Glomerular endothelial cell (primary cell): ENCODE results near the gene PRRT1. TPM values are rescaled to one million over a fixed set of nuclear protein-coding genes. Genes with fewer than 3 reads are reported as not detected.

ENCODE experiments used
- DNase-seq: peaks from one replicate; pipeline ENCODE4 v3.0.0-alpha.2; 2011; ENCODE audit warnings: low read depth, low spot score; ENCODE audit errors: extremely low read depth
- total RNA-seq: library from RNA; depleted of rRNA; stranded (reverse); fragments of >200 nt; gene quantifications from 2 replicates; pipeline ENCODE4 v1.2.3, GENCODE V29; 2015

Gene PRRT1
- total RNA-seq, 1 donor from 2014 or later, result 0.70 TPM

- DNase-seq, result peak; percentile 92
Observed at GRCh38 chr6:32127717-32128592, 23.8 kb downstream of the PRRT1 start, which contains the start of gene ATF6B. ATF6B (minus strand) TSS chr6:32128246; CDS start chr6:32128207, 39 bp downstream.

DNA sequence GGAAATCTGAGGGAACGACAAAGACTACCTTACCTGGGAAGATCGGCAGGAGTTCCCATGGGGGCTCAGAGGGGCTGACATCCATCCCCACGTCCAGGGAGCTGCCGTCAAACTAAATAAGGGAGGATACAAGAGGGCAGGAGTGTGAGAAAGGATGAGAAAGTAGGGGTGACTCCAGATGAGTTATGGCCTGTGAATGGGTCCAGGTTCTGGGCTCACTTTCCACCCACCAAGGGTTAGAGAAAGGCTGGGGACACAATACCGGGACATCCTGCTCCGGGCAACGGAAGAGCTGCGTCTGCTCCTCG is 24.4 kb downstream of the PRRT1 start:
- DNase-seq, result no peak

- DNase-seq, result no peak
Observed at GRCh38 chr6:32126880-32127279, 24.9 kb downstream of the PRRT1 start.

DNA sequence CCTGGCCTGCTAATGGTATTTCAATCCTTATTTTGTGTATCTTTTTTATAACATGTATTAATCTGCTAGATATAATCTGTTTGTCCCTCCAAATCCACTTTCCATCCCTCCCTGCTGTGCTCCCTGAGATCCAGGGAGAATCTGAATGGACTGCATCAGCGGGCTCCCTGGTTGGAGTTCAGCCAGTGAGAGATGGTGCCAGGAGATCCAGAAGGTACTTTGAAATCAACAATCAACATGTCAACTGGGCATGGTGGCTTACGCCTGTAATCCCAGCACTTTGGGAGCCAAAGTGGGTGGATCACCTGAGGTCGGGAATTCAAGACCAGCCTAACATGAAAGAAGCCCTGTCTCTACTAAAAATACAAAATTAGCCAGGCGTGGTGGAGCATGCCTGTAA is 28.1 kb downstream of the PRRT1 start:
- no peak for DNase-seq

GRCh38 chr6:32120573-32121059 is 31.1 kb downstream of the PRRT1 start:
- DNase-seq, result no peak

GRCh38 chr6:32118782-32119628 is 32.7 kb downstream of the PRRT1 start:
- no peak for DNase-seq

- DNase-seq, result no peak
Observed at GRCh38 chr6:32117461-32117860, 34.3 kb downstream of the PRRT1 start.

GRCh38 chr6:32116674-32117073 is 35.1 kb downstream of the PRRT1 start:
- no peak for DNase-seq

- DNase-seq, result no peak
Observed at GRCh38 chr6:32115623-32116022, 36.1 kb downstream of the PRRT1 start.

GRCh38 chr6:32114796-32115195 is 36.9 kb downstream of the PRRT1 start:
- DNase-seq, result no peak

DNA sequence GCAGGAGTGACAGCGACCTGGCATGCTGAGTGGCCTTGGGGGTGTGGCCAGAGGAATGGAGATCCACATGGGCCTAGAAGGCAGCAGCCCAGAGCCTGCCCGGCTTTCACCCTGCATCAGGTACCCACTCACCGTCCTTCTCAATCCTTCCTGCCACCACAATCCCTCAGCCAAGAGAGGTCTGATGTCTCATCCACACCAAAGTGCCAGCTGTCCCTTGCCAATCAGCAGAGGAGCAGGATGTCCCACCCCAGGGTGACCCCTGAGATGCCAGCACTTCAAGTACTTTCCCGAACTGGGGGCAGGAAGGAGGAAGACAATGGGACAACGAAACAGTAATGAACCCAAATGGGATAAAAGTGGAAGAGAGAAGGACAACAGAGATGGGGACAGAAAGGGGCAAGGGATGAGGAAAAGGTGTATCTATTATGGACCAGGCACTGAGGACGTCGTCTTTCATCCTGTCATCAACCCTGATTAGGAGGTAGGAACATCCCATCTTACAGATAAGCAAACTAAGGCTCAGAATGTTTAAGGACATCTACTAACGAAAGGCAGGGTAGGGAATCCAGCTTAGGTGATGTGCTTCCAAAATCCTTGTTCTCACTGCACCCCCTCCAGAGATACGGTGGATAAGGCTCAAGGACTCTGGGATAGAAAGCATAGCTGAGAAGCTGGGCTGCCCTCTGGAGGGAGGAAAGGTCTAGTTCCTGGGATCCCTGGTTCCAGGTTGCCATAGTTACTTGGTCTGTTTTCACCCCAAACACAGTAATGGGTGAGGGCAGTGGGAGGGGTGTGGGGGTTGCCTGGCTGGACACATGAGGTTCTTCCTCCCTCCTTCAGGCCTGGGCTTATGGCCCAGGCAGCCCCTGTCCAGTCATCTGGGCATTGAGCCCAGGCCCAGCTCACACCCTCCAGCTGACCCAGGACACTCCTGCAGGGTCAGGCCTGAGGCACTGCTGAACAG is 38.1 kb downstream of the PRRT1 start:
- no peak for DNase-seq

DNA sequence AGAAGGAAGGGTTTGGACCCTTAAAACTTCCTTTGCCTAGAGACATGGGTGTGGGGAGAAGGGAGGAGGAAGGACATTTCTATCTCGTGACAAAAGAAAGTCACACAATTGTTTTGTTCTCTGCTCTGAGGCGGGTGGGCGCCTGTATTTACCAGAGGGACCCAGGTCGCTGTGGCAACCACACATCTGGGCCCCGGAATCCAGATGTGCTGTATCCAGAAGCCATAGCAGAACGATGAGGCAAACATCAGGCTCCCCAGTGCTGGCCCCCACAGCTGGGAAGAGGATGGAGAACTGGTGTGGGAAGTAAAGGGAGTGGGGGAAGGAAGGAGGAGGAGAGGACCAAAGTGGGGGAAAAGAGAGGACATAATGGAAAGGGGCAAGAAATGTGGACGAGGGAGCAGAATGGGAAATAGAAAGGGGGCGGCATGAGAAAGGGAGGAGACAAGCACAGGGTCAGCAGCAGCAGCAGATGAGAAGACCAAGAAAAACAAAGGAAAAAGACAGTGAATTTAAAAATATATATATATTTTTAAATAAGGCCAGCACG is 39.2 kb downstream of the PRRT1 start:
- DNase-seq, result no peak

DNA sequence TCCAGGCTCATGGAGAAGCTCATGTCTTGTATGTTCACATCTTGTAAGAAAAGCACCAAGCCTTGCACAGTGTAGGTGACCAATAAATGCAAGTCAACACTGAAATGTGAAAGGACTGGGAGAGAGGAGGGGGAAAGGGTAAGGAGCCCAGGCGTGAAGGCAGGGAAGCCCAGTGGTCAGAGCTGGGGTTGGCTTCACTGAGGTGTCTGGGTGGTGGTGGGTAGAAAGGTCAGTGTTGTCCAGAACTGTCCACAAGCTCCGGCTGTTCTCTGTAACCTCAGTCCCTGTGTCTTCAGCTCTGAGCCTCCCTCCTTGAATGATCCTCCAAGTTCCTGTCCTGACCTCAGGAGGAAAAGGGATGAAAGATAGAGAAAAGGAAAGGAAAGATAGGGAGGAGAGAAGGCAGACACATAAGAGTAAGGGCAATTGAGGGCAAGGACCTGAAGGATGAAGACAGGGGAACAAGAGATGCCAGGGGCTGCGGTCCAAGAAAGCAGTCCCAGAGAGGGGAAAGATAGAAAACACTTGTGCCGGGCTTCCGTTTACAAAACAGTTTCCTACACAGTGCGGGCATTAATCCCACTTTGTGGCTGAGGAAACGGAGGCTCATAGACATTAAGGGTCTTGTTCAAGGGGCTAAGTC is 40.2 kb downstream of the PRRT1 start:
- DNase-seq, result no peak

DNA sequence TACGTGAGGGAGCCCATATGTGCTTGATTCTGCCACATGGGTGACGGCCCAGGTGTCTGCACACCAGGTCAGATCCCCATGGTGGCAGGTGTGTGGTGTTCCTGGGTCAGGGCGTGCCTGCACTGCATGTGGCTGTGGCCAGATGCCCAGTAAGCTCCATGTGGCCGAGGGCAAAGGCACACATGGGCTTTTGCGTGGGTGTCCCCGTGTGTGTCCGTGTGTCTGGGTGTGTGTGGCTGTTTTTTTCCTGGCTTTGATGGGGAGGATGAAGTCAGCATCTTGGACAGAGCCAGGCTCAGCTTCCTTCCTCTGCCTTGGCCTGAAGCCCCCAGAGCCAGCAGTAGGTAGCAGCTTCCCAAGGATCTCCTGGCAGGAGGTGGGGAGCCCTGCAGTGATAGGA is 41.1 kb downstream of the PRRT1 start:
- DNase-seq, result no peak

DNA sequence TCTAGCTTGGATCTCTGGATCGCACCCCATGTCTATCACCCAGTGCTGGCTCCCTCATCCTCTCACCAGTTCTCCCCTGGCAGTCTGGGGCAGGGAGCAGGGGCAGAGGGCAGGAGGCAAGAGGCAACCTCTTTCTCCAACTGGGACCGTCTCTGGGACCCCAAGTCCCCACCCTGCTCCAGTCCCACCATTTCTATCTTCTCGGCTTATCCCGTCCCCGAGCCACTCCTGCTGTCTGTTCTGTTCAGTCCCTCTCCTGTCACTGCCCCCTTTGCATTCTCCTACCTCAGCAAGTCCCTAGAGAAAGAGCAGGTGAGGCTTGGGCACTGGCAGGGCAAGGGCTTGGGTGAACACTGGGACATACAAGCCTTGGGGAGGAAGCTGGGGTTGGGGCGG is 42.0 kb downstream of the PRRT1 start:
- DNase-seq, result no peak

DNA sequence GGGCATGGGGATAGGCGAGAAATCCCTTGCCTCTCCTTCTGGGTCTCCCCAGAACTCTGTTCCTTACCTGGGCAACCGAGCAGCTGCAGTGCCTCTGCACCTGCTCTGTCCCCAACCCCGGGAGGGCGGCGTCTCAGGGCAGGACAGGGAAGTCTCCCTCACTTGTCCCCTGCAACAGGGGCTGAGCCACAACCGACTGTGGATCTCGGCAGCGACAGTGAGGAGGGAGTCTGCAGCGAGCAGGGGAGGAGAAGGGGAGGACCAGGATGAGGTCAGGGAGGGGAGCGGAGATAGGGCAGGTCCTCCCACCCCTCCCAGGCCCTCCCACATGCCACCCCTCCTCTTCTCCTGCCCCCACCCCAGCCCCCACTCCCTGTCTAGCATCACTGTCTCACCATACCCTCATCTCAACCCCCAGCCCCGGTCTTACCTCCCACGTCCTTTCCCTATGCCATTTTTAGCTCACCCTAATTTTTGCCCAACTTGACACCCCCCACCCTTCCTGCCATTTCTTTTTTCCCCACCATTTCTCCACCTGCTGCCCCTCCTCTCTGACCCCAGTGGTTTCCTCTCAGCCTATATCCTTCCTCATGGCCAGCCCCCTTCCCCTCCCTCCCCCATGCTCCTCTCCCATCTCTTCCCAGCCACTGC is 42.5 kb downstream of the PRRT1 start, which contains the start of gene TNXB:
TSS of gene TNXB (minus strand) at position 225 of the 651 bp plus-strand sequence. CDS start 11,140 bp downstream, outside the sequence.
- DNase-seq, result no peak

DNA sequence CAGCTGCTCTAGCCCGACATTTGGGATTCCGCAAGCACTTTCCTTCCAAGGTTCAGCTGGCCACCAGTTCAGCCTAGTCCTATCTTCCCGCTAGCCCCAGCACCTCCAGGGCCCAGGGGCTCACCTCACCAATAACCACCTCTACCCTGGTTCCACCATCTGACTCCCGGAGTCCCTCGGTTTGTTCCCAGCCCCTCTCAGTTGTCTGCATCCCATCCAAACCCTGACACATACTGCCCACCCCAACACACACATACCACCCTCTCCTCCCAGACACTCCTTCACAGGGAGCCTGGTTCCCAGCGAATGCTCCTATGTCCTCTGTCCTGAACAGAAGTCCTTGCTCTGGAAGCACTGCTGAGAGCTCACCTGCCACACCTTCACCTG is 43.0 kb downstream of the PRRT1 start:
- no peak for DNase-seq

DNA sequence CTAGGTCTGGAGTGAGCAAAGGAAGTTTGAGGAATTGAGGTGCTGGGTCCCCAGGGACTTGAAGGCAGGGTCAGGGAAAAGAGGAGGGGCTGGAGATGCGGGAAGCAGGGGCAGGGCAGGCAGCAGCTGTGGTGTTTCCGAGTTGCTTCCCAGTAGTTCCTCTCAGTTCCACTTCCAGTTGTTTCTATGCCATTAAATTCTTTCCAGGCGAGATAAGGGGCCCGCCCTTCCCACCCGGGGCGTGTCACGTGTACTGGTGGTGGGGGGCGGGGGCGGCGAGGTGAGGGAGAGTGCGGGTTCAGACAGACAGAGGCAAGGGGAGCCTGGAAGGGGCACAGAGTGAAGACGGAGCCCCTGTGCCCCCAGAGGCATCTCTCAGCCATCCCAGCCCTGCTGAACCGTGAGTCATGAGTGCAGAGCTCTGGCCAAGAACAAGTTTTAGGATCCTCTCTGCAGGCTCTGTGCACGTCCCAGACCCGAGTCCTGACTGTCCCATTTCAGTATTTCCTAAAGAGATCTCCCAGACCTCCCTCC is 43.6 kb downstream of the PRRT1 start:
- DNase-seq, result no peak

DNA sequence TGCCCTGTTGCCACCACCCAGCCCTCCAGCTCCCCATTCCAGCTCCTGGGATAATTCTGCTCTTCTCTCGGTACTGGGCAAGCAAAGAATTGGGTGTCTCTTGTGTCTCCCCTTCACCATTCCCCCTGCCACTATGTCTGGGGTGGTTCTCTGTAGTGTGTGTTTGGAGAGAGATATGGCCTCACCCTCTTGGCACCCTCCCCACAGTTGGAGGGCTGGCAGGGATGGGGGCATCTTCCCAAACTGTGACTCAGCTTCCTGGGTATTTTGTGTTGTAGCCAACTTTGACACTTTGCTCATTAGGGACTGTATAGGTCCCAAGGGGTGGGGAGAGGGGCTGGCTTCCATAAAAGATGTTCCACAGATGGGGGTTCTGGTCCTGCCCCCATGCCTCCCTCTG is 44.3 kb downstream of the PRRT1 start:
- no peak for DNase-seq
